MM.1S (cell line): ENCODE results near the gene FAM117A.

Source experiments
- EZH2phosphoT487 ChIP-seq: fragments of 300-600 bp; sonication (generic); IDR thresholded peaks from 2 replicates; pipeline ENCODE4 v1.6.1; 2018; ENCODE audit warnings: antibody characterized with exemption, low read length
- TF ChIP-seq, protein P1 (sequence below): fragments of 300-600 bp; sonication (generic); IDR thresholded peaks from 2 replicates; pipeline ENCODE4 v1.5.1; 2016; ENCODE audit warnings: antibody characterized with exemption, low read length, mixed read lengths

DNA sequence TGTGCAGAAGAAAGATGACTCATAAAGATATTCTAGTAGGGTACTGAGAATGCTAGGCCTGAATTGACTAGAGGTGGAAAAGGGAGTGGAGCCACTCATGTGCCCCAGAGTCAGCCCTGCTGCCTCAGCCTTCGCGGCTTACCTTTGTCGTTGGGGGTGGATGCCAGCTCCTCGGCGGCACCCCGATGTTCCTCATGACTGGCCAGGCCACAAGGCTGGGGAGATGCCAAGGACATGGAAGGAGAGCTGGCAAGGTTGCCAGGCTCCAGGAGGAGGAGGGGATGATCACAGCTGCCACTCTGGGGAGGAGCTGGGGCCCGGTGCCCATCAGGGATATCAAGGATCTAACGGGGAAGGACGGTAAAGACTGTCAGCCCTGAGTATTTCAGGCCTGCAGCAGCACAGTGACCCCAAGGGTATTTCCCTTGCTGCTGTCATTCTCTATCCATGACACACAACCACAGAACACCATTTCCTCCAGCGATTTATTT, 46.5 kb downstream of the FAM117A start:
- TF ChIP-seq, protein P1, sequence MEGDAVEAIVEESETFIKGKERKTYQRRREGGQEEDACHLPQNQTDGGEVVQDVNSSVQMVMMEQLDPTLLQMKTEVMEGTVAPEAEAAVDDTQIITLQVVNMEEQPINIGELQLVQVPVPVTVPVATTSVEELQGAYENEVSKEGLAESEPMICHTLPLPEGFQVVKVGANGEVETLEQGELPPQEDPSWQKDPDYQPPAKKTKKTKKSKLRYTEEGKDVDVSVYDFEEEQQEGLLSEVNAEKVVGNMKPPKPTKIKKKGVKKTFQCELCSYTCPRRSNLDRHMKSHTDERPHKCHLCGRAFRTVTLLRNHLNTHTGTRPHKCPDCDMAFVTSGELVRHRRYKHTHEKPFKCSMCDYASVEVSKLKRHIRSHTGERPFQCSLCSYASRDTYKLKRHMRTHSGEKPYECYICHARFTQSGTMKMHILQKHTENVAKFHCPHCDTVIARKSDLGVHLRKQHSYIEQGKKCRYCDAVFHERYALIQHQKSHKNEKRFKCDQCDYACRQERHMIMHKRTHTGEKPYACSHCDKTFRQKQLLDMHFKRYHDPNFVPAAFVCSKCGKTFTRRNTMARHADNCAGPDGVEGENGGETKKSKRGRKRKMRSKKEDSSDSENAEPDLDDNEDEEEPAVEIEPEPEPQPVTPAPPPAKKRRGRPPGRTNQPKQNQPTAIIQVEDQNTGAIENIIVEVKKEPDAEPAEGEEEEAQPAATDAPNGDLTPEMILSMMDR, result no peak
- no peak for TF ChIP-seq EZH2phosphoT487
